ENCODE data around the gene ARHGAP42.

Gene ARHGAP42

DNA sequence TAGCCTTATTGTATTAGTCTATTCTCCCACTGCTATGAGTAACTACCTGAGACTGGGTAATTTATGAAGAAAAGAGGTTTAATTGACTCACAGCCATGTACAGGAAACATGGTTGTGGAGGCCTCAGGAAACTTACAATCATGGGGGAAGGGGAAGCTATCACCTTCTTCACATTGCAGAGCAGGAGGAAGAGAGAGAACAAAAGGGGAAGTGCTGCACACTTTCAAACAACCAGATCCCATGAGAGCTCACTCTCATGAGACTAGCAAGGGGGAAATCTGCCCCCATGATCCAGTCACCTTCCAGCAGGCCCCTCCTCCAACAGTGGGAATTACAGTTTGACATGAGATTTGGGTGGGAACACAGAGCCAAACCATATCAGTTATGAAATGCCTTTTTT is 179.4 kb downstream of the ARHGAP42 start:
- Histone ChIP-seq H3K4me2 (ENCODE audit: low read depth, low read length, poor library complexity, severe bottlenecking) (no peak overlapping the region), H4K20me1 (ENCODE audit: low read depth, low read length) (no peaks in the 10 kb centered on the region), H3K36me3 (ENCODE audit: low read length) (no peaks in the 10 kb centered on the region), H2AFZ (ENCODE audit: low read depth, low read length, severe bottlenecking) (no peak overlapping the region), H3K9me3 (ENCODE audit: insufficient read depth, low read length) (no peaks in the 10 kb centered on the region), H3K4me3 (ENCODE audit: insufficient read depth, low read length, poor library complexity, severe bottlenecking) (no peak overlapping the region), H3K79me2 (ENCODE audit: insufficient read depth, low read length) (no peaks in the 10 kb centered on the region), H3F3A (ENCODE audit: insufficient read depth) (no peaks in the 10 kb centered on the region), H3K27ac (ENCODE audit: low read depth, low read length) (no peak overlapping the region), H3K9me2 (replicated peaks; ENCODE audit: insufficient read depth, low read length) (no peaks in the 10 kb centered on the region), H3K27me3 (ENCODE audit: low read length) (no peaks in the 10 kb centered on the region), H3K9ac (ENCODE audit: low read length) (no peak overlapping the region)
- TF ChIP-seq EZH2phosphoT487 (conservative IDR thresholded peaks at IDR 0.05; ENCODE audit: low read length) = no peak
- TF ChIP-seq, protein P1, sequence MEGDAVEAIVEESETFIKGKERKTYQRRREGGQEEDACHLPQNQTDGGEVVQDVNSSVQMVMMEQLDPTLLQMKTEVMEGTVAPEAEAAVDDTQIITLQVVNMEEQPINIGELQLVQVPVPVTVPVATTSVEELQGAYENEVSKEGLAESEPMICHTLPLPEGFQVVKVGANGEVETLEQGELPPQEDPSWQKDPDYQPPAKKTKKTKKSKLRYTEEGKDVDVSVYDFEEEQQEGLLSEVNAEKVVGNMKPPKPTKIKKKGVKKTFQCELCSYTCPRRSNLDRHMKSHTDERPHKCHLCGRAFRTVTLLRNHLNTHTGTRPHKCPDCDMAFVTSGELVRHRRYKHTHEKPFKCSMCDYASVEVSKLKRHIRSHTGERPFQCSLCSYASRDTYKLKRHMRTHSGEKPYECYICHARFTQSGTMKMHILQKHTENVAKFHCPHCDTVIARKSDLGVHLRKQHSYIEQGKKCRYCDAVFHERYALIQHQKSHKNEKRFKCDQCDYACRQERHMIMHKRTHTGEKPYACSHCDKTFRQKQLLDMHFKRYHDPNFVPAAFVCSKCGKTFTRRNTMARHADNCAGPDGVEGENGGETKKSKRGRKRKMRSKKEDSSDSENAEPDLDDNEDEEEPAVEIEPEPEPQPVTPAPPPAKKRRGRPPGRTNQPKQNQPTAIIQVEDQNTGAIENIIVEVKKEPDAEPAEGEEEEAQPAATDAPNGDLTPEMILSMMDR (IDR thresholded peaks at IDR 0.05; ENCODE audit: insufficient read depth, low read length, poor library complexity, severe bottlenecking) = no peak

DNA sequence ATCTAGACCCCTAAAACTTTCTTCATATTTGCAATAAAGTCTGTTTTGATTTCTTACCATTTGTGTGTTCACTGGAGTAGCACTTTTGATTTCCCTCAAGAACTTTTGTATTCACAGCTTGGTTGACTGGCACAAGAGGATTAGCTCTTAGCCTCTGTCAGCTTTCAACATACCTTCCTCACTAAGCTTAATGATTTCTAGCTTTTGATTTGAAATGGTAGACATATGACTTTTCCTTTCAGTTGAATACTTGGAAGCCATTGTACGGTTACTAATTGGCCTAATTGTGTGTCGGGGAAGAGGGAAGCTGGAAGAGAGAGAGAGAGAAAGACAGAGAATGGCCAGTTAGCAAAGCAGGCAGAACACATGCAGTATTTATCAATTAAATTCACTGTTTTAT is 180.5 kb downstream of the ARHGAP42 start:
- Histone ChIP-seq H2AFZ (ENCODE audit: low read depth, low read length, severe bottlenecking) (no peak overlapping the region), H3K79me2 (ENCODE audit: insufficient read depth, low read length) (no peaks in the 10 kb centered on the region), H3K4me2 (ENCODE audit: low read depth, low read length, poor library complexity, severe bottlenecking) (no peak overlapping the region), H3K9me2 (replicated peaks; ENCODE audit: insufficient read depth, low read length) (no peaks in the 10 kb centered on the region), H3K9me3 (ENCODE audit: insufficient read depth, low read length) (no peaks in the 10 kb centered on the region), H3K27me3 (ENCODE audit: low read length) (no peaks in the 10 kb centered on the region), H3K36me3 (ENCODE audit: low read length) (no peaks in the 10 kb centered on the region), H3K27ac (ENCODE audit: low read depth, low read length) (no peak overlapping the region), H4K20me1 (ENCODE audit: low read depth, low read length) (no peaks in the 10 kb centered on the region), H3K4me3 (ENCODE audit: insufficient read depth, low read length, poor library complexity, severe bottlenecking) (no peak overlapping the region), H3K9ac (ENCODE audit: low read length) (no peak overlapping the region), H3F3A (ENCODE audit: insufficient read depth) (no peaks in the 10 kb centered on the region)
- TF ChIP-seq, protein P1 (IDR thresholded peaks at IDR 0.05; ENCODE audit: insufficient read depth, low read length, poor library complexity, severe bottlenecking) = no peak
- TF ChIP-seq EZH2phosphoT487 (conservative IDR thresholded peaks at IDR 0.05; ENCODE audit: low read length) = no peak

DNA sequence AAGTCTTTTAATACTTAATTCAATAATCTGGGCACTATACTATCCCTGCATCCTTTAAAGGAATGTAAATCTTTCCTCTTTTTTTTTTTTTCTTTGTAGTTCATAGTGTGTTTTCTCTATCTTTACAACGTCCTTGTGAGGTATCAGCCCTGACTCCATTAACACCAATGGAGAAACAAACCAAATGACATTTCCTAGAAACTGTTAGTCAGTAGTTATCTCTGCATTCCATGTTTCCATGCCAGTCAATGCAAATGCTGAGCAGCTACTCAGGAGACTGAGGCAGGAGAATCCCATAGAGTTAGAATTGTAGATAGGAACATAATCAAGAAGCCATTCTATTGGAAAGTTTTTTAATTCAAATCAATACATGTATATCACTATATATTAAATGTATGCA is 182.2 kb downstream of the ARHGAP42 start:
- no peak overlapping the region for H3K27ac ChIP-seq (ENCODE audit: low read depth, low read length)
- no peaks in the 10 kb centered on the region for H4K20me1 ChIP-seq (ENCODE audit: low read depth, low read length)
- no peak overlapping the region for H3K9ac ChIP-seq (ENCODE audit: low read length)
- no peaks in the 10 kb centered on the region for H3K9me3 ChIP-seq (ENCODE audit: insufficient read depth, low read length)
- H3K4me3 ChIP-seq (ENCODE audit: insufficient read depth, low read length, poor library complexity, severe bottlenecking) = no peak overlapping the region
- no peak overlapping the region for H2AFZ ChIP-seq (ENCODE audit: low read depth, low read length, severe bottlenecking)
- H3K27me3 ChIP-seq (ENCODE audit: low read length) = no peaks in the 10 kb centered on the region
- H3F3A ChIP-seq (ENCODE audit: insufficient read depth) = no peaks in the 10 kb centered on the region
- no peak overlapping the region for H3K4me2 ChIP-seq (ENCODE audit: low read depth, low read length, poor library complexity, severe bottlenecking)
- TF ChIP-seq, protein P1 (IDR thresholded peaks at IDR 0.05; ENCODE audit: insufficient read depth, low read length, poor library complexity, severe bottlenecking) = no peak
- no peak for TF ChIP-seq EZH2phosphoT487 (conservative IDR thresholded peaks at IDR 0.05; ENCODE audit: low read length)
- H3K36me3 ChIP-seq (ENCODE audit: low read length) = no peaks in the 10 kb centered on the region
- H3K9me2 ChIP-seq (replicated peaks; ENCODE audit: insufficient read depth, low read length) = no peaks in the 10 kb centered on the region
- no peaks in the 10 kb centered on the region for H3K79me2 ChIP-seq (ENCODE audit: insufficient read depth, low read length)

Data from SU-DHL-6 (cell line).